ENCODE measurements around the gene MICA.
A peak's percentile ranks its signal among the peaks of the same experiment; 100 is the strongest.
"Not testable (repeated sequence)": the region's sequence is repeated elsewhere in the genome, so short reads cannot be mapped to it uniquely, and the experiment has no call there.

Gene MICA

GRCh38 chr6:31402324-31403282, 792 bp upstream of the MICA start:
- peak overlapping the region; percentile 91 to 96 for H3K27ac Mint-ChIP-seq
- H3K36me3 Mint-ChIP-seq (ENCODE audit: insufficient read depth): peaks cover 30% of the 10 kb centered on the region
- ATAC-seq (replicated peaks) (peak; percentile 48), DNase-seq (peak; percentile 24 to 28 (median 28))
- H3K27me3 Mint-ChIP-seq: no peaks in the 10 kb centered on the region
- peak overlapping the region; percentile 81 to 85 for H3K4me3 Mint-ChIP-seq
- no peaks in the 10 kb centered on the region for H3K9me3 Mint-ChIP-seq
- H3K4me1 Mint-ChIP-seq (ENCODE audit: low read depth in 2 of 2): peaks cover 59 to 82% of the 10 kb centered on the region in 2 donors

GRCh38 chr6:31404061-31404364, 618 bp downstream of the MICA start:
- H3K27me3 Mint-ChIP-seq; H3K9me3 Mint-ChIP-seq; DNase-seq; ATAC-seq (replicated peaks): not testable (repeated sequence)
- Mint-ChIP-seq H3K4me3 (peak overlapping the region; percentile 81 to 85), H3K27ac (peak overlapping the region; percentile 91 to 96), H3K4me1 (ENCODE audit: low read depth in 2 of 2) (peaks cover 64 to 86% of the 10 kb centered on the region in 2 donors), H3K36me3 (ENCODE audit: insufficient read depth) (peaks cover 28% of the 10 kb centered on the region)

GRCh38 chr6:31405996-31406395, 2.6 kb downstream of the MICA start:
- Mint-ChIP-seq H3K9me3 (no peaks in the 10 kb centered on the region), H3K4me3 (peak overlapping the region; percentile 81 to 85), H3K27ac (peak overlapping the region; percentile 65 to 83), H3K4me1 (ENCODE audit: low read depth in 2 of 2) (peaks cover 72 to 92% of the 10 kb centered on the region in 2 donors), H3K27me3 (no peaks in the 10 kb centered on the region), H3K36me3 (ENCODE audit: insufficient read depth) (peaks cover 19% of the 10 kb centered on the region)
- no peak for DNase-seq
- ATAC-seq (replicated peaks): no peak

- peaks cover 59 to 75% of the 10 kb centered on the region in 2 donors for H3K4me1 Mint-ChIP-seq (ENCODE audit: low read depth in 2 of 2)
- no peaks in the 10 kb centered on the region for H3K27me3 Mint-ChIP-seq
- ATAC-seq (replicated peaks) (no peak), DNase-seq (no peak)
- H3K36me3 Mint-ChIP-seq (ENCODE audit: insufficient read depth): peaks cover 22% of the 10 kb centered on the region
- no peaks in the 10 kb centered on the region for H3K9me3 Mint-ChIP-seq
- peak overlapping the region; percentile 19 to 65 for H3K27ac Mint-ChIP-seq
- H3K4me3 Mint-ChIP-seq: no peak overlapping the region
Measured at GRCh38 chr6:31407699-31408098, 4.3 kb downstream of the MICA start.

- H3K4me1 Mint-ChIP-seq (ENCODE audit: low read depth in 2 of 2): peaks cover 25 to 30% of the 10 kb centered on the region in 2 donors
- no peak overlapping the region for H3K27ac Mint-ChIP-seq
- no peak for DNase-seq
- no peaks in the 10 kb centered on the region for H3K9me3 Mint-ChIP-seq
- ATAC-seq (replicated peaks): no peak
- H3K27me3 Mint-ChIP-seq: no peaks in the 10 kb centered on the region
- peaks cover 33% of the 10 kb centered on the region for H3K36me3 Mint-ChIP-seq (ENCODE audit: insufficient read depth)
- H3K4me3 Mint-ChIP-seq: no peak overlapping the region
Measured at GRCh38 chr6:31412506-31412905, 9.1 kb downstream of the MICA start.

- H3K27ac Mint-ChIP-seq: peak overlapping the region in 1 of 2 donors; percentile 20
- ATAC-seq (replicated peaks); H3K9me3 Mint-ChIP-seq; H3K27me3 Mint-ChIP-seq; DNase-seq; H3K4me3 Mint-ChIP-seq: not testable (repeated sequence)
- H3K36me3 Mint-ChIP-seq (ENCODE audit: insufficient read depth): peaks cover 39% of the 10 kb centered on the region
- H3K4me1 Mint-ChIP-seq (ENCODE audit: low read depth in 2 of 2): peaks cover 12 to 16% of the 10 kb centered on the region in 2 donors
Measured at GRCh38 chr6:31414148-31414770, 10.9 kb downstream of the MICA start.

GRCh38 chr6:31414771-31415265, 11.4 kb downstream of the MICA start:
- Mint-ChIP-seq H3K4me1 (ENCODE audit: low read depth in 2 of 2) (peaks cover 10% of the 10 kb centered on the region in 2 donors), H3K27me3 (no peaks in the 10 kb centered on the region), H3K36me3 (ENCODE audit: insufficient read depth) (peaks cover 39% of the 10 kb centered on the region), H3K4me3 (no peak overlapping the region), H3K27ac (peak overlapping the region in 1 of 2 donors; percentile 46), H3K9me3 (no peaks in the 10 kb centered on the region)
- DNase-seq (no peak), ATAC-seq (replicated peaks) (no peak)

GRCh38 chr6:31416394-31417014, 13.1 kb downstream of the MICA start:
- peaks cover 29% of the 10 kb centered on the region for H3K36me3 Mint-ChIP-seq (ENCODE audit: insufficient read depth)
- H3K27ac Mint-ChIP-seq: peak overlapping the region in 1 of 2 donors; percentile 64
- H3K9me3 Mint-ChIP-seq: no peaks in the 10 kb centered on the region
- no peak for ATAC-seq (replicated peaks)
- no peaks in the 10 kb centered on the region for H3K27me3 Mint-ChIP-seq
- no peaks in the 10 kb centered on the region for H3K4me1 Mint-ChIP-seq (ENCODE audit: low read depth in 2 of 2)
- no peak for DNase-seq
- H3K4me3 Mint-ChIP-seq: no peak overlapping the region

GRCh38 chr6:31418251-31418650, 14.9 kb downstream of the MICA start:
- H3K9me3 Mint-ChIP-seq: no peaks in the 10 kb centered on the region
- peak overlapping the region in 1 of 2 donors; percentile 3 for H3K27ac Mint-ChIP-seq
- no peak for DNase-seq
- no peaks in the 10 kb centered on the region for H3K4me1 Mint-ChIP-seq (ENCODE audit: low read depth in 2 of 2)
- no peak overlapping the region for H3K4me3 Mint-ChIP-seq
- no peak for ATAC-seq (replicated peaks)
- H3K36me3 Mint-ChIP-seq (ENCODE audit: insufficient read depth): peaks cover 22% of the 10 kb centered on the region
- H3K27me3 Mint-ChIP-seq: no peaks in the 10 kb centered on the region

- ATAC-seq (replicated peaks) (no peak), DNase-seq (no peak)
- H3K4me3 Mint-ChIP-seq: no peak overlapping the region
- H3K9me3 Mint-ChIP-seq: no peaks in the 10 kb centered on the region
- H3K27me3 Mint-ChIP-seq: no peaks in the 10 kb centered on the region
- H3K36me3 Mint-ChIP-seq (ENCODE audit: insufficient read depth): peaks cover 15% of the 10 kb centered on the region
- no peaks in the 10 kb centered on the region for H3K4me1 Mint-ChIP-seq (ENCODE audit: low read depth in 2 of 2)
- no peak overlapping the region for H3K27ac Mint-ChIP-seq
Measured at GRCh38 chr6:31419842-31420241, 16.4 kb downstream of the MICA start.

- H3K36me3 Mint-ChIP-seq (ENCODE audit: insufficient read depth): peaks cover 10% of the 10 kb centered on the region
- ATAC-seq (replicated peaks) (no peak), DNase-seq (no peak)
- no peaks in the 10 kb centered on the region for H3K27me3 Mint-ChIP-seq
- no peak overlapping the region for H3K27ac Mint-ChIP-seq
- no peaks in the 10 kb centered on the region for H3K4me1 Mint-ChIP-seq (ENCODE audit: low read depth in 2 of 2)
- H3K4me3 Mint-ChIP-seq: no peak overlapping the region
- H3K9me3 Mint-ChIP-seq: no peaks in the 10 kb centered on the region
Measured at GRCh38 chr6:31420546-31420945, 17.2 kb downstream of the MICA start.

GRCh38 chr6:31422587-31422986, 19.2 kb downstream of the MICA start:
- ATAC-seq (replicated peaks): no peak
- H3K36me3 Mint-ChIP-seq (ENCODE audit: insufficient read depth): peaks cover 5% of the 10 kb centered on the region
- no peaks in the 10 kb centered on the region for H3K9me3 Mint-ChIP-seq
- no peak overlapping the region for H3K27ac Mint-ChIP-seq
- H3K27me3 Mint-ChIP-seq: no peaks in the 10 kb centered on the region
- no peak for DNase-seq
- no peak overlapping the region for H3K4me3 Mint-ChIP-seq
- no peaks in the 10 kb centered on the region for H3K4me1 Mint-ChIP-seq (ENCODE audit: low read depth in 2 of 2)

- Mint-ChIP-seq H3K36me3 (ENCODE audit: insufficient read depth) (no peaks in the 10 kb centered on the region), H3K9me3 (no peaks in the 10 kb centered on the region), H3K27ac (no peak overlapping the region), H3K4me1 (ENCODE audit: low read depth in 2 of 2) (no peaks in the 10 kb centered on the region), H3K27me3 (no peaks in the 10 kb centered on the region), H3K4me3 (no peak overlapping the region)
- ATAC-seq (replicated peaks) (no peak), DNase-seq (no peak)
Measured at GRCh38 chr6:31423550-31423949, 20.2 kb downstream of the MICA start.
